ENCODE results near the gene POMT2.
"Not testable (repeated sequence)": the region's sequence is repeated elsewhere in the genome, so short reads cannot be mapped to it uniquely, and the experiment has no call there.

The POMT2 gene

DNA sequence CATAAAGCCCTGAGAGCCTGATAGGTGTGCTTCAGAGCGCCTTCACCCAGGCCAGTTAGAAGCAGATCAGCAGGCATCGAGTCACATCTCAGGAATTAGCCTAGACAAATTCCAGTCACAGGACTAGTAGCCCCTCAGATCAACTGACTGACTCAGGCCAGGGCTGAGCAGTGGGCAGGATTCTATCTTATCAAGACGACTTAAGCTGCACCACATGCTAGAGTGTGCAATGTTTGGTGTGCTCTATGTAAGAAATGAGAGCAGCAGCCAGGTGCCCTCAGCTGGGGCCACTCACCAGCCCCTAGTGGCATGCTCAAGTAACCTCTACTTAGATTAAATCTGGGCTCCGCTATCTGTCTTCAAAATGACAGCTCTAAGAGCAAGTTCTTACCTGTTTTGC is 30.0 kb downstream of the POMT2 start:
- no peak for DNase-seq

- no peak for DNase-seq
Measured at GRCh38 chr14:77286576-77286975, 34.1 kb downstream of the POMT2 start.

GRCh38 chr14:77284466-77284865 is 36.2 kb downstream of the POMT2 start:
- no peak for DNase-seq

DNA sequence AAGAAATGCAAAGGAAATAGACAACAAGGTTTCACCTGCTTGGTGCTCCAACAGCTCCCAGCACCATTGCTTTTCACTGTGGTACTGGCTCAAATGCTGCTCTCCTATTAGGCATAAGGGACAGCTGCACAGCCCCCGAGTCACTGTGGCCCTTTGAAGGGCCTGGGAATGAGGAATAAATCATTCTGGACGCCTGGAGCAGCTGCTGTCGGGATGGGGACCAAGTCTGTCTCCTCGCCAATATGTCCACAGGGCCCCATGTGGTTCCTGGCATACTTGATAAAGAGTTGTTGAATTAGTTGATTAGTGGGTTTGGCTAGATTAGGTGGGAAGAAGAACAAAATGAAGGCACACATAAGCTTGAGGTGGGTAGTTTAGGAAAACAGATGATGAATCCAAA is 36.6 kb downstream of the POMT2 start:
- no peak for DNase-seq

DNA sequence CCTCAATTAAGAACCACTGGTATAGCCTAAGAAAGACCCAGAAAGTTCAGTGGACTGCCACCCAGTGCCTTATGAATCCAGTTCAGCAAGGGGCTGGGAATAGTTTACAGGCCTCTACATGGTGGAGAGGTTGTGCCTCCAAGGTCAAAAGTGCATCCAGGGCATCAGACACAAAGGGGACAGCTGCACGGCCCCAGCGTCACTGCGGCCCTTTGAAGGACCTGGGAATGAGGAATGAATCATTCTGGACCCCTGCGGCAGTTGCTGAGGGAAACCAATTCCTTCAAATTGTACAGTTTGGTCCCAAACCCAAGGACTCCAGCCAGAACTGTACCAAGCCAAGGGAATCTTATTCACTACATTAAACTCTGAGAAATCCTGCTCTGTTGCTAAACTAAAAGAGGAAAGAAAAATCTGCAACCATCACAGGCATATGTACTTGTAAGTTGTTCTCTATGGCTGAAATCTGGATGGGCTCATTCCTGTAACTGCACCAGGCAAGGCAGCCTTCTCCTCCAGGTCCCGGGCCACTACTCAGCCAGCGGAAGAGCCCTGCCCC is 38.8 kb downstream of the POMT2 start:
- no peak for DNase-seq

DNA sequence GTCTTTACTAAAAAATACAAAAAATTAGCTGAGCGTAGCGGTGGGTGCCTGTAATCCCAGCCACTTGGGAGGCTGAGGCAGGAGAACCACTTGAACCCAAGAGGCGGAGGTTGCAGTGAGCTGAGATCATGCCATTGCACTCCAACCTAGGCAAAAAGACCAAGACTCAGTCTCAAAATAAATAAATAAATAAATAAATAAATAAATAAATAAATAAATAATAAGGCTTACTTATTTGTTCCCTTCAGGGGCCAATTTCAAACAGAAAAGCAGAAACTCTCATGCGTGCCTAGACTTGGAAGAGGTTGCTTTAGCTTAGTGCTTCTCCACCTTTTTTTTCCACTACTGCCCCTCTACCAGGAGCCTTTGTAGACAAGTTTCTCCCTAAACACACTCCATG is 39.8 kb downstream of the POMT2 start:
- DNase-seq = not testable (repeated sequence)

GRCh38 chr14:77279719-77280118 is 41.0 kb downstream of the POMT2 start:
- DNase-seq = no peak

GRCh38 chr14:77278461-77279230 is 42.0 kb downstream of the POMT2 start:
- DNase-seq = no peak

DNA sequence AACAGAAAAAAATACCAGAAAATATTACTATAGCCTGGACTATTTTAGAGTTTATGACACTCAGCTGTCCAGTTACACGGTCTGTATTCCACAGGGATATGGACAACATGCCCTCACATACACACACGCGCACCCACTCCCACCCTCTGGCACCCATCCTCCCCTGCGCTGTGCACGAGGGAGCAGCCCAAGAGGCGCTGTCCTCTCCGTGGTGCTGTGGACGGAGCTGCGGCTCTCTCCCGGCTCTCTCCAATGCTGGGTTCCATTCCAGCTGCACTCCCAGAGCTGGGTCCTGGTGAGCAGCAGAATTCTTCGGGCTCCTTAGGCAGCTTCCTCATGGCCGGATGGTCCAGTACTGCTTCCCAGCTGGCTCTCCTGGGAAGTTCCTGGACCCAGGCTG is 43.7 kb downstream of the POMT2 start:
- DNase-seq = no peak

DNA sequence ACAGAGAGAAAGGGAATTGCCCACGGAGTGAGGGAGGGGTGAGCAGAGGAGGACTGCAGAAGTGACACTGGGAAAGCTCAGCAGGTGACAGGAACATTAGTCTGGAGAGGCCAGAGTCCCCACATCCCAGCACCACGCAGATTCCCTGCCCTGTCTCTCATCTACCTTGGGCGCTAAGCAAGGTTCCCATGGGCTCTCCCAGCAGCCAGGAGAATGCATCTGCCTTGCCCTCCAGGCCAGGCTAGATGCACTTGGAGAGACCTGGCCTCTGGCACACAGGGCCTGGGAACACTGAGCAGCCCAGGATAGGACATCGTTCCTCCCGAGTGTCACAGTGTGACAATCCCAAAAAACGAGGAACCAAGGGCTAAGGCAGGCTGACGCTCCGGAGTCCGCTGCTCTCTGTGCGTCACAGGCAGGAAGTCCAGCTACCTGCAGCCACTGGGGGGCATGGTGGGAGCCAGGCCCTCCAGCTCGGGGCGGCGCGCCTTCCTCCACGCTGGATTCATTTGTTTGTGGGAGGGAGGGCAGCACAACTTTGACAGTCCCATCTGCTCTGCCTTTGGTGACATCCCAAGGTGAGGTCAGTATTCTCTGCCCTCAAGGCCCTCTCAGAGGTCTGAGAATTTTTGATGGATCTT is 44.3 kb downstream of the POMT2 start:
- DNase-seq = no peak

GRCh38 chr14:77275601-77276017 is 45.1 kb downstream of the POMT2 start:
- no peak for DNase-seq

DNA sequence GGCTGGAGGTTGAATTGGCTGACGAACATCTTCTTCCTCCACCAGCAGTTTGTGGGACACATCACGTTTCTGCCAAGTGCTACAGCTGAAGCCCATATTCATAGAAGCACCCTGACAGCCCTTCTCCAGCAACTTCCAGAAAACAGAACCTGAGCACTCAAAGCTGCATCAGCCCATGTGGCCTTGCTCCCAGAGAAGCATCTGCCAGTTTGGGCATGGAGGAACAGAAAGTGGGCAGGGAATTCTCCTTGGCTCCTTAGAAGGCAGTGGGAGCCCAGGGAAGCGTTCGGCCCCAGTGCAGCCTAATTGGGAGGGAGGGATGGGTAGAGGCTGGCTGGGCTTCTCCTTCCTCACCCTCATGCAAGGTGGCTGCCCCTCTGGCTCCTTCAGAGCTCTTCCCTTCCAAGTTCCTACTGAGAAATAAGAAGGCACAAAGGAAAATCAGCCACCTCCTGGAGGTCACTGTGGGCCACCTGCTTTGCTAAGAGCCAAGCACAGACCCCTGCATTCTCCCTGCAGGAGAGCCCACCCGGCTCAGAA is 45.6 kb downstream of the POMT2 start:
- DNase-seq = no peak

GRCh38 chr14:77273796-77274195 is 46.9 kb downstream of the POMT2 start:
- no peak for DNase-seq

GRCh38 chr14:77272261-77272660 is 48.4 kb downstream of the POMT2 start:
- DNase-seq = no peak

DNA sequence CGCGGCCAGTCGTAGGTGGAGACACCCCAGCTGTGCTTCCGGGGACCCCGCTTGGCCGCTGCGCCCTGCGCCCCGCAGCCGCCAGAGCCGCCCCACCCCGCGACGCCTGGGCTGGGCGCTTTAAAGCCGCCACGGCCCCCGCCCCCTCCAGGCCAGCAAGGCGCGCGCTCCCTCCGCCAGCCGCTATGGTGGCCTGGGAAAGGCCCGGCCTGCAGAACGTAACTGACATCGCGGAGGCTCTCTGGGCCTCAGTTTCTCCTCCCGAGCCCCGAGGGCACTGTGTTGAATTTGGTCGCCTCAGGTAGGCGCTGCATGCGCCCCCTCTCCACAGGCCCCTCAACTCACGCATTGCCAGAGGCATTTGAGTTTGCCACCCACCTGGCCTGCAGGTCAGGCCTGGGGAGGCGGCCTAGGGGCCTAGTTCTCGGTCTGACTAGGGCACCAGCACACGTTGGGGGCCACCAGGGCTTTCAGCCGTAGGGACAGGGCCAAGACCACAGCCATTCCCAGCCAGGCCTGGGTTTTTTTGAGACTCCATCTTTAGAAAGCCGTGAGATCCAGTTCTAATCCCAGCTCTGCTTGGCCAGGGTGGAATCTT is 49.5 kb downstream of the POMT2 start, which contains the start of gene NGB:
Gene NGB, minus strand, starts transcription at position 94 of the 598 bp plus-strand sequence. CDS start 269 bp downstream, outside the sequence.
- no peak for DNase-seq

DNA sequence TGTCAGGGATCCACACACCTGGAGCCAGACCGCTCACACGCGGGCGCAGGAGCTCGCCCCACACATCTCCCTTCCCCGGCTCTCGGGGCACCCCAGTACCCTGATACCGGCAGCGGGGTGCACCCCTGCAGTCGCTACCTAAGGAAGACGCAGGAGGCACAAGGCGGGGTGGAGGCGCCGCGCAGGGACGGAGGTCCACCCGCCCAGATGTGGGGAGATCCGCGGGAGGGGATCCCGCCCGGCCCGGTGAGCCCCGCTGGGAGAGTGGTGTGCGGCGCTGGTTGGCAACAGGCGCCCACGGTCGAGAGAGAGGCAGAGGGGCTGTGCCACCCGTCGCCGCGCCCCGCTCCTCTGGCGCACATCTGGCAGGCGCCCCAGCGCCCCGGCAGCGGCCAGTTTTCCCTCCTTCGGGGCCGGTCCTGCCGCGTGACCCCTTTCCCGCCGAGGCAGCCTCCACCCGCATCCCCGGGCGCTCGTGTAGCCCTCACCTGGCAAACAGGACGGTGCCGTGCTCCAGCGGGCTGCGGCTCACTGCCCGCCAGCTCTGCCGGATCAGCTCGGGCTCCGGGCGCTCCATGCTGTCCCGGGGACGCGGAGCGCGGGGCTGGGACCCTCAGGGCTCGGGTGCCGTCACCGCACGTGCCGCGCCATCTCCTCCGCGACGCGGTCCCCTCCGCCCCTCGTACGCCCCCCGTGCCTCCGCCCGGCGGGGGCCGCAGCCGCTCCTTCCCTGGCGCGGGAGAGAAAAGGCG is 50.1 kb downstream of the POMT2 start:
- no peak for DNase-seq

- no peak for DNase-seq
Measured at GRCh38 chr14:77268989-77269600, 51.6 kb downstream of the POMT2 start.

DNA sequence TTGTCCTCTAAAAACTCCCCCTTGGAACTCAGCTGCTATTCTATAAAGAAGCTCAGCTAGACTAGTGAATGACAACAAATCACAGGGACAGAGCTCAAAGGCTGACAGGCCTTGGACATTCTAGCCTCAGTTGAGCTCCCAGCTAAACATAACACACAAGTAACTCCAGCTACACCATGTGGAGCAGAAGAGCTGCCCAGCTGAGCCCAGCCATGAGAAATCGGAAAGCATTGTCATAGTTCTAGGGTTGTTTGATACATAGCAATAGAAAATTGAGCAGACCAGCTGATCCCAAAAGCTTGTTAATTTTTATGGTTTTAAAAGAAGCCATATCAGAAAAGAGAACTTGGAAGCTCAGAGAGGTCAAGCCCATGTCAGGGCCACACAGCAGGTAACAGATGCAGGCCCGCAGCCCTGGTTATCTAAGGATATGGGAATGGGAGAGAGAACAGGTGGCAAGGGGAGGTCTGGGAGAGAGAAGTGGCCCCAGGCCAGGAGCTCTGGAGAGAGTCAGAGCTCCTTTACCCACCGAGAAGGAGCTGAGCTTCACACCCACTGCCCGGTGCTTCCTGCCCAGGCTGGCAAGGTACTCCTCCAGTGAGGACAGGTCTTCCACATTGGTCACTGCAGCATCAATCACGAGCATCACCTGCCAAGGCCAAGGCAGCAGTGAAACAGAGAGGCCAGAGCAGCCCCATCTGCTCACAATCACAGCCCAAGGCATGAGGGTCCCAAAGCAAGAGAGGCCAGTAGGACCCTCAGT is 52.6 kb downstream of the POMT2 start:
- DNase-seq = no peak

GRCh38 chr14:77266336-77266735 is 54.3 kb downstream of the POMT2 start:
- DNase-seq = no peak

GRCh38 chr14:77265561-77266335 is 54.9 kb downstream of the POMT2 start:
- DNase-seq = no peak

DNA sequence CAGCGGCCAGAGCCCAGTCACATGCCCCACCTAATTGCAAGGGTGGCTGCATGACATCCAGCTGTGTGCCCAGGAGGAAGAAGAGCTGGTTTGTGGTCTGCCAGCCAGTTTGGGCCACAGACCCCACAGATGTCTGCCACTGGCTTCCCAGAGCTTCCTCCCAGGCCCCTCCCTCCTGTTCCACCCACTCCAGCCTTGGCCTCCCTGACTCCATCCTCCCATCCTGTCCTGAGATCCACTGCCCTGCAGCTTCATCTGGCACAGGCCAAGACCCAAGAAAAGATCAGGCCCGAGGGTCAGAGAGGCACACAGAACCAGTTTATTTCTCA is 55.5 kb downstream of the POMT2 start:
- no peak for DNase-seq

All from SIG-M5 (cell line).